Glomerular visceral epithelial cell (primary cell): ENCODE measurements around the gene HACL1.
A peak's percentile ranks its signal among the peaks of the same experiment; 100 is the strongest.
"Not testable (repeated sequence)": the region's sequence is repeated elsewhere in the genome, so short reads cannot be mapped to it uniquely, and the experiment has no call there.

ENCODE experiments used
- DNase-seq: peaks from one replicate; pipeline ENCODE4 v3.0.0-alpha.2; 2016; ENCODE audit errors: extremely low spot score

The HACL1 gene

DNA sequence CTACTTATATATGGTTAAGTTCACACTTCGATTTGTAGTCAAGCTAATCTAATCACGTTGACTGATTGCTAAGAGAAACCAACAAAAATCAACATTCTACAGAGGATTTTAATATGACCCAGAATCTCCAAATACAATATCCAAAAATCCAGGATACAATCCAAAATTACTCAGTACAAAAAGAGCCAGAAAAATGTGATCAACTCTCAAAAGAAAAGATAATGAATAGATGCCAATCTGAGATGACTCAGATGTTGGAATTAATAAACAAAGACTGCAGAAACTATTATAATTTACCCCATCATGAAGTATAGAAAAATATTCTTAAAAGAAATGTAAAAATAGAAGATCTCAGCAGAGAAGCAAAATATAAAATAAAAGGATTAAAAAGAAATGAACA, 22.3 kb downstream of the HACL1 start:
- no peak for DNase-seq

DNA sequence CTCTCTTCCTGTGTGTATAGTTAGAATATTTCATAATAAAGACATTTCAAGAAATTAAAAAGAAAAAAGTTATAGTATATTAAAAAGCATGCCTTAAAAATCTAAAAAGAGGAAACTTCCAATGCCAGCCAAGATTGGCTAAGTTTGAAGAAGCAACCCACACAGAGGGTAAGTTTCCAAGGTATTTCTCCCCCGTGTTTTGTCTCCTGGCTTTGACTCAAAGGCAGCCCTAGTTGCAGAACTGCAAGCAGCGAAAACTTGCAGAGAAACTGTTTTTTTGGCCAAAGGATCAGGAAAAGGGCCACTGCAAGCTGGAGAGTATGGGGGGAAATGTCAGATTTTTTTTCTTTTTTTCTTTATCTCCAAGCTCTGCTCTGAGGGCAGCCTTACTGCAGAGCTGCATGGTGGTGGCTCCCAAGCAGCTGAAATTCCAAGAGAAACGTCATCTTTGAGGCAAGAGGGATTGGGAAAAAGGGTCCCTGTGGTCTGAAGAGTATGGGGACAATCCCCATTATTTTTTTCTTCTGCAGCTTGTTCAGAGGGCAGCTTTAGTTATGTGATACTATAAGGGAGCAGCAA, 23.0 kb downstream of the HACL1 start:
- no peak for DNase-seq

DNA sequence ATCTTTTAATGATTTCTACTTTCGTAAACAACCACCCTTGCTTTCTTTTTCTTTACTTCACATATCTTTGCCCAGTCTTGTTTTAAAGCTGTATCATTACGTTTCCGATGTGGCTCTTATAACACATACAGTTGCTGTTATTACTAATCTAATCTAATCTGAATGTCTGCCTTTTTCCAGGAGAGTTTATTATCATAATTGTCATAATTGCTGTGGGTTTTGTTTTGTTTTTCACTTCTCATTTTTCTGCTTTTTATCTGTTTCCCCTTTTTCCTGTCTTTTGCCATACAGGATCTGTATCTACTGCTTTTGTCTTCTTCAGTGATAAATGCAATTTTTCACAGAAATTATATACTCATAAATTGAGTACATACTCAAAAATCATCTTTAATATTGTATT, 24.9 kb downstream of the HACL1 start:
- DNase-seq = no peak

DNA sequence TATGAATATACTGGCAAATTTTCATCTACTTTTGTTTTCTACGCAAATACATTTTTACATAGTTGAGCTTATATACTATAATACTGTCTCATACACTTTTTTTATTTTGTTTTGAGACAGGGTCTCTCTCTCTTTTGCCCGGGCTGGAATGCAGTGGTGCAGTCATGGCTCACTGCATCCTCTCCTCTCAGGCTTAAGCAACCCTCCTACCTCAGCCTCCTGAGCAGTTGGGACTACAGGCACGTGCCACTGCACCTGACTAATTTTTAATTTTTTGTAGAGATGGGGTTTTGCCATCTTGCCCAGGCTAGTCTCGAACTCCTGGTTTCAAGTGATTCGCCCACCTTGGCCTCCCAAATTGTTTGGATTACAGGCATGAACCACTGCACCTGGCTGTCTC, 25.9 kb downstream of the HACL1 start:
- DNase-seq = peak; percentile 3

DNA sequence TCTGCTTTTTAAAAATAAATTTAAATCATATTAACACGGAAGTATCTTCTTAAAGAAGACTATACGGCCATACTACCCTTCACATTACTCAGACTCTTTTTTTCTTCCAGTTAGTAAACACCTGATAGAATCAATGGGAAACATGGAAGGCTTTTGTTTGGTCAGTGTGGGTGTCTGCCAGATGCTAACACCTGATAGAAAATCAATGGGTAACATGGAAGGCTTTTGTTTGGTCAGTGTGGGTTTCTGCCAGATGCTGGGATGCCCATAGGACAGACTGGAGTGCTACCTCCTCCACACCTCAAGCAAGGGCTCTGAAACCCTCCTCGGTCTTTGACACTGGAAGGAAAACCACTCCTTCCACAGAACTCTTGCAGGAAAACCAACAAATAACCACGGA, 29.2 kb downstream of the HACL1 start:
- no peak for DNase-seq

DNA sequence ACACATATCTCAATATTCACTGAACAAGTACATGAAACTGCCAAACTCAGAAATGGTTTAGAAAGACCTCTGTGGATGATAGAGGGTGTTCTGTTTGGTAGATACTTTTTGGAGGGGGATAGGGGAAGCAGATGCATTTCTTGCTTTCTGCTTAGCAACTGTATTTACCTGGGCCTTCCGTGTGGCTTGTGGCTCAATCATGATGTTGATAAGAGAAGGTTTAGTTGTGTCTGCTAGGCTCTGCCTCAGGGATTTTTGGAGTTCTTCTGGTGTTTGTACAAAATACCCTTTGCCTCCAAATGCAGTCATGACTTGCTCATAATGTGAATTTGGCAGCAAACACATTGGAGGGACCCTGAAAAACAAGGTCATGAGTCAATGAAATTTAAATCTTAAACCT, 38.2 kb downstream of the HACL1 start:
- DNase-seq = no peak

DNA sequence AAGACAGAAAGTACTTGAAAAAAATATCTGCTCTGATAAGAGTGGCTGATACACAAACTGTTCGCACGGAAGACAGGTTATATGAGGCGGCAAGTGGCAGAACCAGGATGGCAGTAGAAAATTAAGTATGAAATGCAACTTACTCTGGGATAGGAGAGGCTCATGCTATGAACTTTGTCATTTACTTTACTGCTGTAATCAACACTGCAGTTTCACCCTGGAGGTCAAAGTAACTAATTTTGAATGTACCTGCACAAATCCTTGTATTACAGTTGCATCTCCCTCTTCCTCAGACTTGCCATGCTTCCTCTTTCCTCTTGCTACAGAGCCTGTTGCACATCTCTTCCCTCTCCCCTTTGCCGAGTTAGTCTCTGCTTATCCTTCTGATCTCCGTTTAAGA, 38.8 kb downstream of the HACL1 start:
- no peak for DNase-seq

DNA sequence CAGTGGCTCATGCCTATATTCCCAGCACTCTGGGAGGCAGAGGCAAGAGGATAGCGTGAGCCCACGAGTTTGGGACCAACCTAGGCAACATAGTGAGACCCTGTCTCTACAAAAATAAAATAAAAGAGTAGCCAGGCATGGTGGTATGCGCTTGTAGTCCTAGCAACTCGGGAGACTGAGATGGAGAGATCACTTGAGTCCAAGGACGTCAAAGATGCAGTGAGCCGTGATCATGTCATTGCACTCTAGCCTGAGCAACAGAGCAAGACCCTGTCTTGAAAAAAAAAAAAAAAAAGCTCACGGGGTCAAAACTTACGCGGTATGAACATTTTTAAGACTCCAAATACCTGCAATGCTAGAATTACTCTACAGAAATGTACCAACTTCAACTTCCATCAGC, 42.8 kb downstream of the HACL1 start:
- DNase-seq = no peak

DNA sequence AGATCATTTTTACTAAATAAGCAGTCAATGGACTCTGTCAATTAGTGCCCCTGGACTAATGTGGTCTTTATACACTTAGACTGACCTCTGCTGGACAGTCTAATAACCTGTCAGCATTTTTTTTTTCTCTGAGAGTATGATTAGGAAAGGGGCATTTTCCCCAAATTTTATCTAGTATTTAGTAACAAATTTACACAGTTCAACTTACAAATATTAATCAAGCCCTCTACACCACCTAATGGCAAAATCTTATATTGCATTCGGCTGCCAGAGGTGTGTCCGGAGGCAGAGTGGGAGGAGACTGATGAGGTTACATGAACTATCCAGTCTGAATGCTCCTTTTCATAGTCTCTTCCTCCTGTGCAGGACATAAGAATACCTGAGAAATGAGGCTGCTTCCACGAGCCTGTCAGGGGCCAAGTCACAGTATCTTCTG, 43.8 kb downstream of the HACL1 start:
- peak; percentile 78 for DNase-seq

DNA sequence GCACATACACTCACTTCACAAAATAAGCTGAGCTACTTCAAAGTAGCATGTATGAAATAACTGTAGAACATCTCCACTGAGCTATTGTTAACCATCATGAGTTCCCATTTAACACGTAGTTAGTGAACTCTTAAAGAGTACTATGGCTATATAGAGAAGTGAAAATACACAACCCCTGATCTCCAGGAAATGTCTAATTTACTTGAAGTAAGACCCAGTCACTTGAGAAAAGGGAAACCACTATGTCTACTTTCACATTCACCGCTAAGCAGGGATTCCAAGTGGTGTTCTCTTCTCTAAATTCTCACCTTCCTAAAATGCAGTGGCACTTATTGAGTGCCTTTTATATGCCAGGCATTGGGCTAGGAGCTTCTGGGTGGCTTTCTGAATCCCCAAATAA, 44.9 kb downstream of the HACL1 start:
- no peak for DNase-seq

DNA sequence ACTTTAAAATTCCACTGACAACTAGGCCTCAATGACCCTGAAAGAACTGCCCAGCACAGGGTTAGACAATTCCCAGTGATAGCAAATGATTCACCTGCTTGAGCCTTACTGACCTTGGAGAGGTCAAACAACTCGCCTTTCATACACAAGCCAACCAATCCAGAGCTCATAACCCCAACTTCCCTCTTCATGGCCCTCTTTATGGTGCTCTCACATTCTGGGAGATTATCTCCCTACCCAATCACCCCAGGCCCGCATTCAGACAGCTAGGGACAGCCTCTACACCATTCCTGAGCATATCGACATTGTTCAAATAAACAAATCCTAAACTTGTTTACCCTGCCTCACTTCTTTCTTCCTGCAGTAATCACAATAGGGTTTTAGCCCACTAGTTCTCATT, 47.6 kb downstream of the HACL1 start:
- no peak for DNase-seq

DNA sequence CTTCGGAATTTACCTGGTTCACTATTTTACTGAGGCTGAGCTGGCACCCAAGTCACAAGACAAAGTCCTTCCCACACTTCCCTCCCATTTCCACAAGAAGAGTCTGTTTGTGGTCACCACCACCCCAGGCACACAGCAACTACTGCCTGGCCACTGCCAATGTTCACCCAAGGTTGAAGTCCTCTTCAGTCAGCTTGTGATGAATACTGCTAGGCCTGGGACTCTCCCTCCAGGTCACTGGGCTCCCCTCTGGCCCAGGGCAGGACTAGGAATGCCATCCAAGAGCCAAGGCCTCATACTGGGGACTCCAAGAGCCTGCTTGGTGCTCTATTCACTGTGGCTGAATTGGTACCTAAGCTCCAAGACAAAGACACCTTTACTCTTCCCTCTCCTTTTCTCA, 49.5 kb downstream of the HACL1 start:
- no peak for DNase-seq

DNA sequence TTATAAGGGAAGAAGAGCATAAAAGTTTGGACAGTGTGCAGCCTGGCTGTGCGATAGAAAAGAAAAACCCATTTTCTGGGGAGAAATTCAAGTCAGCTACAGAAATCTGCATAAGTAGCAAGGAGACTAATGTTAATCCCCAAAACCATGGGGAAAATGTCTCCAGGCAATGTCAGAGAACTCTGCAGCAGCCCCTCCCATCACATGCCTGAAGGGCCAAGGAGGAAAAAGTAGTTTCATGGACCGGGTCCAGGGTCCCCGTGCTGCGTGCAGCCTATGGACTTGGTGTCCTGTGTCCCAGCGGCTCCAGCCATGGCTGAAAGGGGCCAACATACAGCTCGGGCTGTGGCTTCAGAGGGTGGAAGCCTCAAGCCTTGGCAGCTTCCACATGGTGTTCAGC, 51.5 kb downstream of the HACL1 start:
- no peak for DNase-seq

DNA sequence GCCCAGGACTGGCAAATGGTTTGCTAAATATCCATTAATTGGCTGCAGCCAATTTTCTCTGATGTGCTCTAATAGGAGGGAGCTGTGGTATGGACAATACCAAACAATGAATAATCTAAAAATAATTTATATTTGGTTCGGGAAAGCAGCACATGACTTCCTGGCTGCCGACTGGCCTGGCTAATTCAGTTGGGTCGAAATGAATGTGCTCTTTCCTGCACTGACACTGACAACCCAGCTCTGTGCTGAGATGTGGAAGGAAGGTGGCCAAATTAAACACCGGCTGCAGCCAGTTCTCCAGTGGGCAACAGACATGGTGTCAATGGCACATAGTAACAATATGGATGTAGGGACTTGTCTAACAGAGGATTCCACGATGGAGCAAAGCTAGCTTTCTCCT, 58.8 kb downstream of the HACL1 start:
- DNase-seq = no peak

DNA sequence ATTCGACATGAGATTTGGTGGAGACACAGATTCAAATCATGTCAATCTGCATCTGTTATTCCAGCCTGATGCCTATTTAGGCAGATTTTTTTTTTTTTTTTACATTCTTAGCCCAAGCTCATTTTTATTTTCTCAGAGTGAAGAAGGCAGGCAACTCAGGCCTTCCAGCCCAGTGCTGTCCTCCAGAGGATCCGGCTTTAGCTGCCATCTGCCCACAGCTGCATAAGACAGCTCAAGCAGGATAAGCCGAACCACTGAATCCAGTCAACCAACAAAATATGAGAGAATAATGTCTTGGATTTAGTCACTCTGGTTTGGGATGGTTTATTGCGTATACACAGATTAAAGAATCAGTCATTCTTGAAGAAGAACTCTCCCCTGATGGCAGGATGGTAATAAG, 60.0 kb downstream of the HACL1 start:
- no peak for DNase-seq

DNA sequence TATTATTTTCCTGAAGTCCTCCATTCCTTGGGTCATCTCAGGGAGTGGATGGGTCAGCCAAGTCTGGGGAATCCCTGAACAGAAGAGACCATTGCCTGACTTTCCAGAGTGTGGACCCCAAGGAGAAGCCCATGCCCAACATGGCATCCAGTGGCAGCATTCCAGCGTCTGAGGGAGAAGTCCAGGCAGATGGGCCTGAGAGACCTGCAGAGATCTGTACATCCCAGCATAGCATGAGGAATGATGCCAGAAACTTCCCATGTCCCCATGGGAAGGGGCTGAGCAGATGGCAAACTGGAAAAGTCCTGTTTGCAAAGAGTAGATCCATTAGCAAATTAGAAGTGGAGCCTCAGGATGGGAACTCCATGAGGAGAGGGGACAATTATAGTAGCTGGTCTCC, 62.3 kb downstream of the HACL1 start:
- no peak for DNase-seq

DNA sequence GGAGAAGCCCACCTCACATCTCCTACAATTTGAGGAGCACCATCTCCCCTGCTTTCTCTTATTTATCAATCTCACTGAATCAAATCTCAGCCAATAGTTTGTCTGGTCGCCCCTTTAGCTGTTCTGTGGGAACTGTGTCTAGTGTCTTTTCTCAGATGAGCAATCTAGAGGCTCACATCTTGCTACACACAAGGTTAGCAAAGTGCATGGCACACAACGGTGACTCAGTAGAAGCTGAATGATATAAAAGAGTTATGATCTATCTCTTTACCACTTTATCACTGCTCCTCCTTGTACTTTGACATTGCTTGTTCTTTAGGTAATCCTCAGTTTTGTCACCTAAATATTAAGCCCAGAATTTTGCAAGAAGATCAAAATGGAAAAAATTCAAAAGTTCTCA, 63.0 kb downstream of the HACL1 start:
- no peak for DNase-seq

DNA sequence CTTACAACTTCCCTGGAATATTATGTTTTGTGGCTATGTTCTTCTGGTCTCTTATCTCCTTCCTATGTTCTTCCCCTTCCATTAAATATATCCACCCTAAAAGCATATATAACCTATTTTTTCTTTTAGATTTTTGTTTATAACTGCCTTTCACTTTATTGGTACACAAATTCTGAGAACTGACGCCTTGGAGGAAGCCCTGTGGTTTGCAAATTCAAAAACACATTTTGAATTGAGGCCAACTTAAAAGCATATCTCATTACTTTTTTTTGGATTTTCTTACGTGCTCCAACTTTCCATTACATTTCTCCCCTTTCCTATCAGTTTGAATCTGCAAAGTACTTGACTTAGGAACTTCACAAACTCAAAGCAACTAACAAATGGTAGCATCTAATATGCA, 64.5 kb downstream of the HACL1 start:
- no peak for DNase-seq

DNA sequence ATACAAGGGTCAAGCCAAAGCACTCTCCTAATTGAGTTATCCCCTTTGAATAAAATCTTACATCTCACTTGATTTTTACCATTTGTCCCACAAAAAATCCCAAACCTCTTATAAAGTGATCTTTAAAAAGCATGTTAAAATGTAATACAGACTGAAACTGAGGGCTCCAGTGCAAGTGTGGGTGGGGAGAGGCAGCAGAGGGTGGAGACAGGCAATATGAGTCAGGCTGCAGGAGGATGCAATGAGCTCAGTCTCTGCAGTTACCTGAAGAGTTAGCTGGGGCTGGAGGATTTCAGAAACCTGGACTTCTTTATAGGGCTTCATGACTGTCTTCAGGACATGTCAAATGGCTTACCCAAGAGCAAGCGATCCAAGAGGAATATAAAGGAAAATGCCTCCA, 65.6 kb downstream of the HACL1 start:
- DNase-seq = no peak

DNA sequence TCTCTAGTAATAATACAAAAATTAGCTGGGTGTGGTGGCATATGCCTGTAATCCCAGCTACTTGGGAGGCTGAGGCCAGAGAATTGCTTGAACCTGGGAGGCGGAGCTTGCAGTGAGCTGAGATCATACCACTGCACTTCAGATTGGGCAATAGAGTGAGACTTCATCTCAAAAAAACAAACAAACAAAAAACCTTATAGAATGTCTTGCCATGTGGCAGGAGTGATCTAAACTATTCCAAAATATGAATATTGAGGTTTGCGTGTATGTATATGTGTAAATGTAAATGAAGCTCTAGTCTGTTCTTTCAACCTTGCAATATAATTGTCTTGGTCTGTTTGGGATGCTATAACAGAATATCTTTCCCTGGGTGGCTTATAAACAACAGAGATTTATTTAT, 68.8 kb downstream of the HACL1 start:
- not testable (repeated sequence) for DNase-seq

DNA sequence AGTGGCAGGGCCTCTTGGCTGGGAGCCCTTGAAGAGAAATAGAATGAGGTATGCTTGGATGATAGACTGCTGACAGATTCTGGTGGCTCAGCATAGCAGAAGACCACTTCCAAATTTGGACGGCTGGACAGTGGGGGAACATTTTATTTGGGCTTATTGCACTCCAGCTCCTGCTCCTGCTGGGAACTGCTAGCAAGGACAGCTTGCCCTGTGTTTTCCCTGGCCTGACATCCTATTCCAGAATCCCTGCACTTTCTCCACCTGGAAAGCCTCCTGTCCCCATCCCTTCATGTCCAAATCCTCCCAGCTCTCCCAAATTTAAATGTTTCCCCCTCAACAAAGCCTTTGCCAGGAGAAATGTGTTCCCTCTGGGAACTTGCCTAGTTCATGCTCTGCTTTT, 70.0 kb downstream of the HACL1 start:
- DNase-seq = no peak

DNA sequence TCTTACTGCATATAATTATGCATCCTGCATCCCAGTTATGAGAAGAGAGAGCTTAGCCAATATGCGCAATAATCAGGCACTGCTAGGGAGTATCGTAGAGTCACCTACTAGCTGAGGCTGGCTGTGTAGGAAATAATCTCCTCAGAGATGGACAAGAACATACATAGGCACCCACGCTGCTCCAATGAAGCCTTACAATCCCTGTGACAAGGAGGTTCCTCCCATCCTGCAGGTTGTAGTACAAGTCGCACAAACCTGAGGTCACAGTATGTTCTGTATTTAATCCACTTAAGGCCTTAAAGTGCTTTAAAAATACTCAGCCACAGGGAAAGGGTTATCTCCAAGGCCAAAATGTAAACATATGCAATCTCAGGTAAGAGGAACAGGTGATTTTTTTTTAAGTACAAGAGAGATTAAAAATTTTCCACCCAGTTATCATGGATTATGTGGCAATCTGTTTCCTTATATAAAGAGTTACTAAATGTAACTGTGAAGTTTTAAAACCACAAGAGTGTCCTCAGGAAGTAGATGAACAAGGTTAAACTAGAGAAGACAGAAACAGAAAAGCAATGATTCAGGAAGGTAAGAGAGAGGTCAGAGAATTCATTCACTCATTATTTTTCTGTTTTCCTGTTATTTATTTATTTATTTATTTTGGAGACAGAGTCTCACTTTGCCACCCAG, 72.4 kb downstream of the HACL1 start:
- DNase-seq = no peak

DNA sequence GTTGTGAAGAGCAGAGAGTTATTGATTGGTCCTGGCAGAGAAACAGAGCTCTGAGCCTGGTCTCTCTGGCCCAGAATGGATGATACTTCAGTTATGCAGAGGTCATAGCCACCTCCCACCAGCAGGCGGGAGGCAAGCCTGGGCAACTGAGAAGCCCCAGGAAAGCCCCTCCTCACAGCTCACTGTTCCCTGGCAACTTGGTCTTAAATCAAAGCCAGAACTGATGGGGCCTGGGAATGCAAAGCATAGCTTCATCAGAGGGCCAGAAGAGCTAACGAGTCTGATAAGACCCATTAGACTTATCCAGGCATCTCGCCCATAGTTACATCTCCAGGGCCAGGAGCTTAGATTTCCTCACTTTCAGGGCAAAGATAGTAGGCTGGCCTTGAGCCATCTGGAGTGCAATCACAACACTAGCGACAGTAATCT, 74.3 kb downstream of the HACL1 start:
- DNase-seq = no peak

DNA sequence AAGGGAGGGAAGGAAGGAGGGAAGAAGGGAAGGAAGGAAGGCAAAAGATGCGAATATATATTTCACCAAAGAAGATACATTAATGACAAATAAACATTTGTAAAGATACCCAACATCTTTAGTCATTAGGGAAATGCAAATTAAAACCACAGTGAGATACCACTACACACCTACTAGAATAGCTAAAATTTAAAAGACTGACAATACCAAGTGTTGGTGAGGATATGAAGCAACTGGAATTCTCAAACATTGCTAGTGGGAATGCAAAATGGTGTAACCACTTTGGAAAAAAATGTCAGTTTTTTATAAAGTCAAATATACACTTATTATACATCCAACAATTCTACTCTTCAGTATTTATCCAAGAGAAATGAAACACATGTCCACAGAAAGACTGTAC, 75.6 kb downstream of the HACL1 start:
- DNase-seq = no peak
